OCI-LY7 (cell line): ENCODE results near the gene MRPS25.

Experiments used
- EZH2phosphoT487 ChIP-seq: fragments of 200-600 bp; sonication (generic); IDR thresholded peaks from 2 replicates; pipeline ENCODE4 v1.6.1; 2018; ENCODE audit warnings: low read depth, borderline replicate concordance, mild to moderate bottlenecking, mixed run types, antibody characterized with exemption, low read length, moderate library complexity, mixed read lengths
- TF ChIP-seq, protein P1 (sequence below): fragments of 200-600 bp; sonication (generic); conservative IDR thresholded peaks from 2 replicates; pipeline ENCODE4 v1.5.1; 2014; ENCODE audit warnings: mild to moderate bottlenecking, antibody characterized with exemption, low read length, moderate library complexity, mixed read lengths

DNA sequence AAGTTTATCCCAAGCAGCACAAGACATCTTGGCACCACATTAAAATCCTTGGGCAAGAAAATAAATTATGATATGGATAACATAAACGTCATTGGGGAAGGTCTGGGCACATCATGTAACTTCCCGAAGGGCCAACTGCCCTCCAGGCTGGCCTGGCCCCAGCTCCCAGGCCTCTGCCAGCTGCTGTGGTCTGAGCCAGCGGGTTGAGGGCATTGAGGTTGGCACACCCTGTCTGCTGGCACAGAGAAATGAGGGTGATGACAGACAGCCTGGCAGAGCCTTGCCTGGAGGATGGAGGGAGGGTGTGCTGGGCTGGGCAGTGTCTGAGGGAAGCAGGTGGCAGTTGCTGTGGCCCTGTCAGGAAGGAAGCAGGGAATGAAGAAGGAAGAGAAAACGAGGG, 37.1 kb upstream of the MRPS25 start:
- TF ChIP-seq, protein P1, sequence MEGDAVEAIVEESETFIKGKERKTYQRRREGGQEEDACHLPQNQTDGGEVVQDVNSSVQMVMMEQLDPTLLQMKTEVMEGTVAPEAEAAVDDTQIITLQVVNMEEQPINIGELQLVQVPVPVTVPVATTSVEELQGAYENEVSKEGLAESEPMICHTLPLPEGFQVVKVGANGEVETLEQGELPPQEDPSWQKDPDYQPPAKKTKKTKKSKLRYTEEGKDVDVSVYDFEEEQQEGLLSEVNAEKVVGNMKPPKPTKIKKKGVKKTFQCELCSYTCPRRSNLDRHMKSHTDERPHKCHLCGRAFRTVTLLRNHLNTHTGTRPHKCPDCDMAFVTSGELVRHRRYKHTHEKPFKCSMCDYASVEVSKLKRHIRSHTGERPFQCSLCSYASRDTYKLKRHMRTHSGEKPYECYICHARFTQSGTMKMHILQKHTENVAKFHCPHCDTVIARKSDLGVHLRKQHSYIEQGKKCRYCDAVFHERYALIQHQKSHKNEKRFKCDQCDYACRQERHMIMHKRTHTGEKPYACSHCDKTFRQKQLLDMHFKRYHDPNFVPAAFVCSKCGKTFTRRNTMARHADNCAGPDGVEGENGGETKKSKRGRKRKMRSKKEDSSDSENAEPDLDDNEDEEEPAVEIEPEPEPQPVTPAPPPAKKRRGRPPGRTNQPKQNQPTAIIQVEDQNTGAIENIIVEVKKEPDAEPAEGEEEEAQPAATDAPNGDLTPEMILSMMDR = no peak
- no peak for TF ChIP-seq EZH2phosphoT487
